GM23338 (cell line): ENCODE results near the gene EPS8L2. TPM values are rescaled to one million over a fixed set of nuclear protein-coding genes. Genes with fewer than 3 reads are reported as not detected.
A peak's percentile ranks its signal among the peaks of the same experiment; 100 is the strongest.

Experiments used
- ATAC-seq: fragments of 200-7000 bp; cut with Tn5 transposase; 3 replicates; pipeline ENCODE4 v1.9.1; 2020
- DNase-seq: peaks from one replicate; pipeline ENCODE4 v3.0.0-alpha.2; 2015; ENCODE audit warnings: low spot score
- H2AFZ ChIP-seq: fragments of 200-600 bp; sonication (generic); 2 replicates; pipeline ENCODE4 v1.8.0; 2016; ENCODE audit warnings: antibody characterized with exemption, mild to moderate bottlenecking, moderate library complexity
- H3F3A ChIP-seq: fragments of 200-600 bp; sonication (generic); replicated peaks from 2 replicates; pipeline ENCODE4 v1.8.0; 2017; ENCODE audit warnings: antibody characterized with exemption, mixed run types, low read depth
- H3K27ac ChIP-seq: fragments of 200-600 bp; sonication (generic); 2 replicates; pipeline ENCODE4 v1.6.1; 2016; ENCODE audit warnings: low read depth
- H3K27me3 ChIP-seq: fragments of 200-600 bp; sonication (generic); 2 replicates; pipeline ENCODE4 v1.8.0; 2016; ENCODE audit warnings: mild to moderate bottlenecking, mixed run types, moderate library complexity; ENCODE audit not compliant: insufficient read depth
- H3K36me3 ChIP-seq: fragments of 200-600 bp; sonication (generic); 2 replicates; pipeline ENCODE4 v1.8.0; 2016; ENCODE audit warnings: mild to moderate bottlenecking; ENCODE audit not compliant: insufficient read depth
- H3K4me1 ChIP-seq: fragments of 200-600 bp; sonication (generic); 2 replicates; pipeline ENCODE4 v1.8.0; 2016; ENCODE audit warnings: mild to moderate bottlenecking, moderate library complexity; ENCODE audit not compliant: insufficient read depth
- H3K4me2 ChIP-seq: fragments of 200-600 bp; sonication (generic); 2 replicates; pipeline ENCODE4 v1.7.1; 2017; ENCODE audit warnings: mixed run types
- H3K4me3 ChIP-seq: fragments of 200-600 bp; sonication (generic); 2 replicates; pipeline ENCODE4 v1.6.1; 2016; ENCODE audit warnings: mixed run types
- H3K79me2 ChIP-seq: fragments of 200-600 bp; sonication (generic); replicated peaks from 2 replicates; pipeline ENCODE4 v1.8.0; 2017; ENCODE audit warnings: mild to moderate bottlenecking; ENCODE audit not compliant: insufficient read depth
- H3K9me2 ChIP-seq: fragments of 200-600 bp; sonication (generic); 2 replicates; pipeline ENCODE4 v1.8.0; 2017; ENCODE audit not compliant: insufficient read depth
- H4K20me1 ChIP-seq: fragments of 200-600 bp; sonication (generic); replicated peaks from 2 replicates; pipeline ENCODE4 v1.8.0; 2017; ENCODE audit warnings: mild to moderate bottlenecking; ENCODE audit not compliant: insufficient read depth
- H3K27ac Mint-ChIP-seq: 2 replicates; pipeline ENCODE4 v1.8.0; 2020; ENCODE audit warnings: inconsistent platforms, mild to moderate bottlenecking, moderate library complexity, mixed read lengths
- H3K27me3 Mint-ChIP-seq: 3 replicates; pipeline ENCODE4 v1.8.0; 2022; ENCODE audit warnings: low read depth, mild to moderate bottlenecking, moderate library complexity, mixed read lengths, inconsistent platforms; ENCODE audit not compliant: insufficient read depth, poor library complexity
- H3K36me3 Mint-ChIP-seq: 3 replicates; pipeline ENCODE4 v1.8.0; 2021; ENCODE audit warnings: low read depth, mild to moderate bottlenecking, inconsistent platforms, moderate library complexity, mixed read lengths
- H3K4me1 Mint-ChIP-seq: 3 replicates; pipeline ENCODE4 v1.8.0; 2020; ENCODE audit warnings: mild to moderate bottlenecking, inconsistent platforms, mixed read lengths
- H3K4me3 Mint-ChIP-seq: 3 replicates; pipeline ENCODE4 v1.8.0; 2021; ENCODE audit warnings: moderate library complexity, mild to moderate bottlenecking, inconsistent platforms, mixed read lengths
- H3K9me3 Mint-ChIP-seq: 3 replicates; pipeline ENCODE4 v1.8.0; 2020; ENCODE audit warnings: moderate library complexity, mild to moderate bottlenecking, inconsistent platforms, mixed read lengths
- ETS1 ChIP-seq: IDR thresholded peaks from 2 replicates; pipeline ENCODE4 v1.6.1; 2016; ENCODE audit warnings: antibody characterized with exemption
- EZH2 ChIP-seq: fragments of 200-600 bp; sonication (generic); IDR thresholded peaks from one replicate; pipeline ENCODE4 v1.8.0; 2017; ENCODE audit warnings: antibody characterized with exemption, mild to moderate bottlenecking, low read depth; ENCODE audit not compliant: unreplicated experiment
- EZH2phosphoT487 ChIP-seq: fragments of 200-600 bp; sonication (generic); IDR thresholded peaks from one replicate; pipeline ENCODE4 v1.8.1; 2018; ENCODE audit warnings: antibody characterized with exemption; ENCODE audit not compliant: unreplicated experiment
- JUNB ChIP-seq: IDR thresholded peaks from one replicate; pipeline ENCODE4 v1.6.1; 2016; ENCODE audit warnings: antibody characterized with exemption; ENCODE audit not compliant: unreplicated experiment
- ZNF114 ChIP-seq: fragments of 250-450 bp; sonication (Bioruptor Pico); IDR thresholded peaks from 2 replicates; pipeline ENCODE4 v1.5.0; 2020; ENCODE audit warnings: mild to moderate bottlenecking, moderate library complexity
- polyA plus RNA-seq: library from polyadenylated mRNA; unstranded; fragments of >200 nt; fragmentation: Nextera tagmentation; extraction: Ambion mirVana; gene quantifications from 2 replicates; pipeline ENCODE4 v1.2.1, GENCODE V29; 2016
- total RNA-seq: library from RNA; depleted of rRNA; stranded (reverse); fragments of >200 nt; shearing (Covaris generic); gene quantifications from 2 replicates; pipeline ENCODE4 v1.2.3, GENCODE V29; 2014
- TF ChIP-seq, protein P1 (sequence below): IDR thresholded peaks from one replicate; pipeline ENCODE4 v1.6.1; 2018; ENCODE audit warnings: antibody characterized with exemption; ENCODE audit not compliant: unreplicated experiment
- TF ChIP-seq, protein P2 (sequence below), 2 experiments: fragments of 200-600 bp in 1 of 2; sonication (generic) in 1 of 2; conservative IDR thresholded peaks; 2 replicates each; pipeline versions ENCODE4 v1.5.1 to v1.6.1; 2016 to 2017; ENCODE audit warnings: antibody characterized with exemption in 2 of 2, low read depth in 2 of 2, mild to moderate bottlenecking in 2 of 2, moderate library complexity in 1 of 2
- TF ChIP-seq, protein P3 (sequence below): fragments of 250-450 bp; sonication (Bioruptor Pico); IDR thresholded peaks from 2 replicates; pipeline ENCODE4 v1.5.0; 2020; ENCODE audit warnings: mild to moderate bottlenecking, moderate library complexity

EPS8L2 gene
- total and polyA plus RNA-seq, 2 experiments from 2014 or later: 38.7 to 59.4 TPM

- Mint-ChIP-seq H3K4me3 (no peak overlapping the region), H3K27ac (no peak overlapping the region), H3K36me3 (peaks cover 88% of the 10 kb centered on the region), H3K9me3 (no peaks in the 10 kb centered on the region), H3K27me3 (peaks cover 22% of the 10 kb centered on the region), H3K4me1 (peaks cover 10% of the 10 kb centered on the region)
- H3K4me2 ChIP-seq: no peak overlapping the region
- peaks cover 13% of the 10 kb centered on the region for H4K20me1 ChIP-seq
- H3K36me3 ChIP-seq: peaks cover 66% of the 10 kb centered on the region
- no peaks in the 10 kb centered on the region for H3K27me3 ChIP-seq
- DNase-seq: no peak
- H2AFZ ChIP-seq: no peak overlapping the region
- H3K9me2 ChIP-seq: no peaks in the 10 kb centered on the region
- H3K79me2 ChIP-seq: peaks cover 32% of the 10 kb centered on the region
- peaks cover 8% of the 10 kb centered on the region for H3K4me1 ChIP-seq
- no peak overlapping the region for H3K27ac ChIP-seq
- ATAC-seq: no peak
- H3K4me3 ChIP-seq: no peak overlapping the region
- H3F3A ChIP-seq: peaks cover 59% of the 10 kb centered on the region
- TF ChIP-seq ZNF114 (CRISPR knock-in tag) (no peak), JUNB (no peak)
- TF ChIP-seq, protein P1, sequence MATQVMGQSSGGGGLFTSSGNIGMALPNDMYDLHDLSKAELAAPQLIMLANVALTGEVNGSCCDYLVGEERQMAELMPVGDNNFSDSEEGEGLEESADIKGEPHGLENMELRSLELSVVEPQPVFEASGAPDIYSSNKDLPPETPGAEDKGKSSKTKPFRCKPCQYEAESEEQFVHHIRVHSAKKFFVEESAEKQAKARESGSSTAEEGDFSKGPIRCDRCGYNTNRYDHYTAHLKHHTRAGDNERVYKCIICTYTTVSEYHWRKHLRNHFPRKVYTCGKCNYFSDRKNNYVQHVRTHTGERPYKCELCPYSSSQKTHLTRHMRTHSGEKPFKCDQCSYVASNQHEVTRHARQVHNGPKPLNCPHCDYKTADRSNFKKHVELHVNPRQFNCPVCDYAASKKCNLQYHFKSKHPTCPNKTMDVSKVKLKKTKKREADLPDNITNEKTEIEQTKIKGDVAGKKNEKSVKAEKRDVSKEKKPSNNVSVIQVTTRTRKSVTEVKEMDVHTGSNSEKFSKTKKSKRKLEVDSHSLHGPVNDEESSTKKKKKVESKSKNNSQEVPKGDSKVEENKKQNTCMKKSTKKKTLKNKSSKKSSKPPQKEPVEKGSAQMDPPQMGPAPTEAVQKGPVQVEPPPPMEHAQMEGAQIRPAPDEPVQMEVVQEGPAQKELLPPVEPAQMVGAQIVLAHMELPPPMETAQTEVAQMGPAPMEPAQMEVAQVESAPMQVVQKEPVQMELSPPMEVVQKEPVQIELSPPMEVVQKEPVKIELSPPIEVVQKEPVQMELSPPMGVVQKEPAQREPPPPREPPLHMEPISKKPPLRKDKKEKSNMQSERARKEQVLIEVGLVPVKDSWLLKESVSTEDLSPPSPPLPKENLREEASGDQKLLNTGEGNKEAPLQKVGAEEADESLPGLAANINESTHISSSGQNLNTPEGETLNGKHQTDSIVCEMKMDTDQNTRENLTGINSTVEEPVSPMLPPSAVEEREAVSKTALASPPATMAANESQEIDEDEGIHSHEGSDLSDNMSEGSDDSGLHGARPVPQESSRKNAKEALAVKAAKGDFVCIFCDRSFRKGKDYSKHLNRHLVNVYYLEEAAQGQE: no peak
Measured at GRCh38 chr11:760236-760635, 54.2 kb downstream of the EPS8L2 start.

DNA sequence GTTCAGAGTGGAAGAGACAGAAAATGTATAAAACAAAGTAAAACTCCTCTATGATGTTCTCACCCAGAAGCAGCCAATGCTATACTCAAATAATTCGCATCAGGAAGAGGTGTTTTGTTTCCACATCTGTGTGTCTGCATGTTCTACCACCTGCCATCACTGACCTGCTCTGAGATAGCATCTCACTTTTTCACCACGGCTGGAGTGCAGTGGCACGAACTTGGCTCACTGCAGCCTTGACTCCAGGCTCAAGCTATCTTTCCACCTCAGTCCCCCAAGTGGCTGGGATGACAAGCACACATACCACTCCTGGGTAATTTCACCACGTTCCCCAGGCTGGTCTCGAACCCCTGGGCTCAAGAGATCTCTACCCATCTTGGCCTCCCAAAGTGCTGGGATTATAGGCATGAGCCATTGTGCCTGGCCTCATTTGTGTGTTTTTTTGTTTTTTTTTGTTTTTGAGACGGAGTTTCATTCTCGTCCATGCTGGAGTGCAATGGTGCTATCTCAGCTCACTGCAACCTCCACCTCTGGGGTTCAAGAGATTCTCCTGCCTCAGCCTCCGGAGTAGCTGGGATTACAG is 55.6 kb downstream of the EPS8L2 start:
- H3K27ac ChIP-seq: peak overlapping the region; percentile 80; the same call in 1 of the 2 replicates
- H3K9me3 Mint-ChIP-seq: no peaks in the 10 kb centered on the region
- H3K27ac Mint-ChIP-seq: no peak overlapping the region; the same call in 1 of the 2 replicates
- H3K27me3 Mint-ChIP-seq: peaks cover 29% of the 10 kb centered on the region
- ATAC-seq: no peak
- peaks cover 66% of the 10 kb centered on the region for H3K36me3 ChIP-seq
- H3K79me2 ChIP-seq: peaks cover 18% of the 10 kb centered on the region
- H3K4me3 Mint-ChIP-seq: no peak overlapping the region
- no peak overlapping the region for H2AFZ ChIP-seq
- peaks cover 8% of the 10 kb centered on the region for H3K4me1 ChIP-seq
- H3K4me2 ChIP-seq: no peak overlapping the region; the same call in 1 of the 2 replicates
- H3K27me3 ChIP-seq: no peaks in the 10 kb centered on the region
- DNase-seq: no peak
- peaks cover 10% of the 10 kb centered on the region for H3K4me1 Mint-ChIP-seq
- no peaks in the 10 kb centered on the region for H3K9me2 ChIP-seq
- H3F3A ChIP-seq: peaks cover 65% of the 10 kb centered on the region
- H3K36me3 Mint-ChIP-seq: peaks cover 89% of the 10 kb centered on the region
- no peak overlapping the region for H3K4me3 ChIP-seq
- H4K20me1 ChIP-seq: peaks cover 17% of the 10 kb centered on the region
- TF ChIP-seq ETS1 (no peak), EZH2 (no peak), JUNB (no peak), EZH2phosphoT487 (no peak)
- TF ChIP-seq, protein P2, sequence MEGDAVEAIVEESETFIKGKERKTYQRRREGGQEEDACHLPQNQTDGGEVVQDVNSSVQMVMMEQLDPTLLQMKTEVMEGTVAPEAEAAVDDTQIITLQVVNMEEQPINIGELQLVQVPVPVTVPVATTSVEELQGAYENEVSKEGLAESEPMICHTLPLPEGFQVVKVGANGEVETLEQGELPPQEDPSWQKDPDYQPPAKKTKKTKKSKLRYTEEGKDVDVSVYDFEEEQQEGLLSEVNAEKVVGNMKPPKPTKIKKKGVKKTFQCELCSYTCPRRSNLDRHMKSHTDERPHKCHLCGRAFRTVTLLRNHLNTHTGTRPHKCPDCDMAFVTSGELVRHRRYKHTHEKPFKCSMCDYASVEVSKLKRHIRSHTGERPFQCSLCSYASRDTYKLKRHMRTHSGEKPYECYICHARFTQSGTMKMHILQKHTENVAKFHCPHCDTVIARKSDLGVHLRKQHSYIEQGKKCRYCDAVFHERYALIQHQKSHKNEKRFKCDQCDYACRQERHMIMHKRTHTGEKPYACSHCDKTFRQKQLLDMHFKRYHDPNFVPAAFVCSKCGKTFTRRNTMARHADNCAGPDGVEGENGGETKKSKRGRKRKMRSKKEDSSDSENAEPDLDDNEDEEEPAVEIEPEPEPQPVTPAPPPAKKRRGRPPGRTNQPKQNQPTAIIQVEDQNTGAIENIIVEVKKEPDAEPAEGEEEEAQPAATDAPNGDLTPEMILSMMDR (conservative IDR thresholded peaks at IDR 0.05; ENCODE audit: low read depth in 2 of 2): no peak
- TF ChIP-seq, protein P3, sequence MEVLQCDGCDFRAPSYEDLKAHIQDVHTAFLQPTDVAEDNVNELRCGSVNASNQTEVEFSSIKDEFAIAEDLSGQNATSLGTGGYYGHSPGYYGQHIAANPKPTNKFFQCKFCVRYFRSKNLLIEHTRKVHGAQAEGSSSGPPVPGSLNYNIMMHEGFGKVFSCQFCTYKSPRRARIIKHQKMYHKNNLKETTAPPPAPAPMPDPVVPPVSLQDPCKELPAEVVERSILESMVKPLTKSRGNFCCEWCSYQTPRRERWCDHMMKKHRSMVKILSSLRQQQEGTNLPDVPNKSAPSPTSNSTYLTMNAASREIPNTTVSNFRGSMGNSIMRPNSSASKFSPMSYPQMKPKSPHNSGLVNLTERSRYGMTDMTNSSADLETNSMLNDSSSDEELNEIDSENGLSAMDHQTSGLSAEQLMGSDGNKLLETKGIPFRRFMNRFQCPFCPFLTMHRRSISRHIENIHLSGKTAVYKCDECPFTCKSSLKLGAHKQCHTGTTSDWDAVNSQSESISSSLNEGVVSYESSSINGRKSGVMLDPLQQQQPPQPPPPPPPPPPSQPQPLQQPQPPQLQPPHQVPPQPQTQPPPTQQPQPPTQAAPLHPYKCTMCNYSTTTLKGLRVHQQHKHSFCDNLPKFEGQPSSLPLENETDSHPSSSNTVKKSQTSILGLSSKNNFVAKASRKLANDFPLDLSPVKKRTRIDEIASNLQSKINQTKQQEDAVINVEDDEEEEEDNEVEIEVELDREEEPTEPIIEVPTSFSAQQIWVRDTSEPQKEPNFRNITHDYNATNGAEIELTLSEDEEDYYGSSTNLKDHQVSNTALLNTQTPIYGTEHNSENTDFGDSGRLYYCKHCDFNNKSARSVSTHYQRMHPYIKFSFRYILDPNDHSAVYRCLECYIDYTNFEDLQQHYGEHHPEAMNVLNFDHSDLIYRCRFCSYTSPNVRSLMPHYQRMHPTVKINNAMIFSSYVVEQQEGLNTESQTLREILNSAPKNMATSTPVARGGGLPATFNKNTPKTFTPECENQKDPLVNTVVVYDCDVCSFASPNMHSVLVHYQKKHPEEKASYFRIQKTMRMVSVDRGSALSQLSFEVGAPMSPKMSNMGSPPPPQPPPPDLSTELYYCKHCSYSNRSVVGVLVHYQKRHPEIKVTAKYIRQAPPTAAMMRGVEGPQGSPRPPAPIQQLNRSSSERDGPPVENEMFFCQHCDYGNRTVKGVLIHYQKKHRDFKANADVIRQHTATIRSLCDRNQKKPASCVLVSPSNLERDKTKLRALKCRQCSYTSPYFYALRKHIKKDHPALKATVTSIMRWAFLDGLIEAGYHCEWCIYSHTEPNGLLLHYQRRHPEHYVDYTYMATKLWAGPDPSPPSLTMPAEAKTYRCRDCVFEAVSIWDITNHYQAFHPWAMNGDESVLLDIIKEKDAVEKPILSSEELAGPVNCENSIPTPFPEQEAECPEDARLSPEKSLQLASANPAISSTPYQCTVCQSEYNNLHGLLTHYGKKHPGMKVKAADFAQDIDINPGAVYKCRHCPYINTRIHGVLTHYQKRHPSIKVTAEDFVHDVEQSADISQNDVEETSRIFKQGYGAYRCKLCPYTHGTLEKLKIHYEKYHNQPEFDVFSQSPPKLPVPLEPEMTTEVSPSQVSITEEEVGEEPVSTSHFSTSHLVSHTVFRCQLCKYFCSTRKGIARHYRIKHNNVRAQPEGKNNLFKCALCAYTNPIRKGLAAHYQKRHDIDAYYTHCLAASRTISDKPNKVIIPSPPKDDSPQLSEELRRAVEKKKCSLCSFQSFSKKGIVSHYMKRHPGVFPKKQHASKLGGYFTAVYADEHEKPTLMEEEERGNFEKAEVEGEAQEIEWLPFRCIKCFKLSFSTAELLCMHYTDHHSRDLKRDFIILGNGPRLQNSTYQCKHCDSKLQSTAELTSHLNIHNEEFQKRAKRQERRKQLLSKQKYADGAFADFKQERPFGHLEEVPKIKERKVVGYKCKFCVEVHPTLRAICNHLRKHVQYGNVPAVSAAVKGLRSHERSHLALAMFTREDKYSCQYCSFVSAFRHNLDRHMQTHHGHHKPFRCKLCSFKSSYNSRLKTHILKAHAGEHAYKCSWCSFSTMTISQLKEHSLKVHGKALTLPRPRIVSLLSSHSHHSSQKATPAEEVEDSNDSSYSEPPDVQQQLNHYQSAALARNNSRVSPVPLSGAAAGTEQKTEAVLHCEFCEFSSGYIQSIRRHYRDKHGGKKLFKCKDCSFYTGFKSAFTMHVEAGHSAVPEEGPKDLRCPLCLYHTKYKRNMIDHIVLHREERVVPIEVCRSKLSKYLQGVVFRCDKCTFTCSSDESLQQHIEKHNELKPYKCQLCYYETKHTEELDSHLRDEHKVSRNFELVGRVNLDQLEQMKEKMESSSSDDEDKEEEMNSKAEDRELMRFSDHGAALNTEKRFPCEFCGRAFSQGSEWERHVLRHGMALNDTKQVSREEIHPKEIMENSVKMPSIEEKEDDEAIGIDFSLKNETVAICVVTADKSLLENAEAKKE: no peak
